HepG2 (cell line): ENCODE results near the gene ACSF3. TPM values are rescaled to one million over a fixed set of nuclear protein-coding genes. Genes with fewer than 3 reads are reported as not detected.

Experiments
- CSRNP2 ChIP-seq: sonication (generic); formaldehyde crosslinking; conservative IDR thresholded peaks from 2 replicates; pipeline ENCODE4 v1.8.0; 2022; ENCODE audit warnings: low read depth, missing genetic modification reagents
- IKZF5 ChIP-seq: IDR thresholded peaks from 2 replicates; pipeline ENCODE4 v1.6.1; 2018; ENCODE audit warnings: missing genetic modification reagents, mild to moderate bottlenecking, missing compliant biosample characterization
- JUND ChIP-seq: sonication (generic); formaldehyde crosslinking; IDR thresholded peaks from 2 replicates; pipeline ENCODE4 v1.8.0; 2022; ENCODE audit warnings: mild to moderate bottlenecking, missing genetic modification reagents
- MAF1 ChIP-seq: sonication (generic); formaldehyde crosslinking; IDR thresholded peaks from 2 replicates; pipeline ENCODE4 v1.5.0; 2020; ENCODE audit warnings: missing genetic modification reagents, borderline replicate concordance
- NFIC ChIP-seq: IDR thresholded peaks from 2 replicates; pipeline ENCODE4 v1.6.1; 2012; ENCODE audit warnings: mild to moderate bottlenecking, low read length, inconsistent platforms
- NONO ChIP-seq, 2 experiments: fragments of 450-650 bp in 1 of 2; sonication (generic) in 1 of 2; formaldehyde crosslinking in 1 of 2; IDR thresholded peaks in 1 of 2; conservative IDR thresholded peaks in 1 of 2; 2 replicates each; pipeline versions ENCODE4 v1.6.1 to v1.8.0; 2017 to 2022; ENCODE audit warnings: mild to moderate bottlenecking in 1 of 2, missing genetic modification reagents in 1 of 2, moderate library complexity in 1 of 2
- ZBTB1 ChIP-seq: sonication (generic); formaldehyde crosslinking; IDR thresholded peaks from 2 replicates; pipeline ENCODE4 v1.4.0; 2020; ENCODE audit warnings: missing genetic modification reagents, borderline replicate concordance
- ZFP41 ChIP-seq: sonication (generic); formaldehyde crosslinking; IDR thresholded peaks from 2 replicates; pipeline ENCODE4 v1.4.0; 2020; ENCODE audit warnings: mild to moderate bottlenecking, missing genetic modification reagents, borderline replicate concordance
- ZNF33B ChIP-seq: sonication (generic); formaldehyde crosslinking; IDR thresholded peaks from 2 replicates; pipeline ENCODE4 v1.5.1; 2020; ENCODE audit warnings: mild to moderate bottlenecking, missing genetic modification reagents
- ZNF558 ChIP-seq: sonication (generic); formaldehyde crosslinking; IDR thresholded peaks from 2 replicates; pipeline ENCODE4 v1.9.0; 2022; ENCODE audit warnings: mild to moderate bottlenecking, missing genetic modification reagents, borderline replicate concordance
- ZNF572 ChIP-seq: sonication (generic); formaldehyde crosslinking; IDR thresholded peaks from 2 replicates; pipeline ENCODE4 v1.5.1; 2020; ENCODE audit warnings: mild to moderate bottlenecking, missing genetic modification reagents
- ZNF788 ChIP-seq: sonication (generic); formaldehyde crosslinking; IDR thresholded peaks from 2 replicates; pipeline ENCODE4 v1.5.0; 2020; ENCODE audit warnings: mild to moderate bottlenecking, missing genetic modification reagents, borderline replicate concordance
- ZNF839 ChIP-seq: sonication (generic); formaldehyde crosslinking; IDR thresholded peaks from 2 replicates; pipeline ENCODE4 v1.4.0; 2020; ENCODE audit warnings: missing genetic modification reagents, mild to moderate bottlenecking, borderline replicate concordance
- ZSCAN31 ChIP-seq: sonication (generic); formaldehyde crosslinking; IDR thresholded peaks from 2 replicates; pipeline ENCODE4 v1.5.0; 2020; ENCODE audit warnings: low read depth, mild to moderate bottlenecking, missing genetic modification reagents
- ZSCAN9 ChIP-seq: IDR thresholded peaks from 2 replicates; pipeline ENCODE4 v1.6.1; 2016; ENCODE audit warnings: borderline replicate concordance
- polyA plus RNA-seq, 8 experiments: library from polyadenylated mRNA; depleted of rRNA in 3 of 8; stranded (reverse) in 7 of 8; unstranded in 1 of 8; fragments of >200 nt; fragmentation: Illumina TruSeq in 4 of 8; extraction: Trizol in 4 of 8; gene quantifications; 2 replicates each; pipeline versions ENCODE4 v1.2.1 to v1.2.3, GENCODE V29; 2011 to 2016; ENCODE audit warnings: low read depth in 4 of 8, missing spikeins in 1 of 8, mixed read lengths in 1 of 8; ENCODE audit not compliant: insufficient read depth in 1 of 8
- total RNA-seq, 5 experiments: library from RNA; depleted of rRNA; stranded (reverse); fragments of >200 nt; fragmentation: Illumina TruSeq; extraction: Trizol; gene quantifications; 2 replicates each; pipeline ENCODE4 v1.2.3, GENCODE V29; 2016; ENCODE audit warnings: low read depth in 1 of 5
- TF ChIP-seq, protein P1 (sequence below): sonication (generic); formaldehyde crosslinking; IDR thresholded peaks from 2 replicates; pipeline ENCODE4 v1.5.1; 2020; ENCODE audit warnings: missing genetic modification reagents, mild to moderate bottlenecking, borderline replicate concordance

Gene ACSF3
- total and polyA plus RNA-seq, 2 of the 13 experiments (the other 11 are each of a cell fraction or from before 2014, with no cell fraction given): 14.9 to 30.6 TPM

DNA sequence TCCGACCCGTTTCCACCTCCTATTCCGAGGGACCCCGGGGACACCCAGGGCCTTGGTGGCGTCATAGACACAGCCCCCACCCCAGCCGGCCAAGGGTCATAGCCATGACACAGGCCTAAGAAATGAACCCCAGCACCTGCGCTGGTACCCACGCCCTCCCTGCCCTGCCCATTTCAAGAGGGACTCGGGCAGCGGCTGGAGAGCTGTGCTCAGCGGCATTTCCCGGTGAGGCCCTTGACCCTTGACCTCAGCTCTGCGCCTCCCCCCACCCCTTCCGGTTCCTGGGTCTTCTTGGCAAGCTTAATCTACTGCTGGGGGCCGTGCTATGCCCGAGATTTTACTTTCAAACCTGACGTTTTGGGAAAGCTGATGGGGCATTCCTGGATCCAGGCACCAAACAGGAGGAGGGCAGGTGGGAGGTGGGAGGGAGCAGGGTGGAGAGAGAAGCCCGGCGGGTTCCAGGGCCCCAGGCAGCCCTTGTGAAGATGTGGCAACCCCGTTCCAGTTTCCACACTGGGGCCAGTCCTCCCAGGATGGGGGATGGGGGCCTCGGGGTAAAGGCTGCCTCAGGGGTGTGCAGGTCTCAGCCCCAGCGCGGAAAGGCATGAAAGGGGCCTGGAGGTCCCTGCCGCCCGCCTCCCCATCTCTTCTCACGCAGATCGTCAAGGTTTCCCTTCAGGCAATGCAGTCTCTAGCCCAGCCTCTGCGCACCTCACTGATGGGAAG is 106.6 kb downstream of the ACSF3 start, which contains the start of gene SLC22A31 (continued):
- TF ChIP-seq ZBTB1 (CRISPR knock-in tag) (no peak), ZNF788 (CRISPR knock-in tag) (no peak), ZNF33B (CRISPR knock-in tag) (no peak), JUND (CRISPR knock-in tag) (no peak), ZSCAN9 (CRISPR knock-in tag) (no peak), ZSCAN31 (CRISPR knock-in tag) (peak; percentile 23; the same call in 1 of the 2 replicates), ZNF572 (CRISPR knock-in tag) (0 out of 2 replicates have a peak, but pooled peaks have one; percentile 19), CSRNP2 (CRISPR knock-in tag) (no peak), NONO (IDR thresholded peaks at IDR 0.05) (no peak), NONO (CRISPR knock-in tag; conservative IDR thresholded peaks at IDR 0.05) (no peak), ZFP41 (CRISPR knock-in tag) (0 out of 2 replicates have a peak, but pooled peaks have one; percentile 56), MAF1 (CRISPR knock-in tag) (no peak), IKZF5 (CRISPR knock-in tag) (peak; percentile 15; the same call in 1 of the 2 replicates), ZNF558 (CRISPR knock-in tag) (no peak), ZNF839 (CRISPR knock-in tag) (peak; percentile 70; the same call in 1 of the 2 replicates), NFIC (no peak)
- TF ChIP-seq, protein P1, sequence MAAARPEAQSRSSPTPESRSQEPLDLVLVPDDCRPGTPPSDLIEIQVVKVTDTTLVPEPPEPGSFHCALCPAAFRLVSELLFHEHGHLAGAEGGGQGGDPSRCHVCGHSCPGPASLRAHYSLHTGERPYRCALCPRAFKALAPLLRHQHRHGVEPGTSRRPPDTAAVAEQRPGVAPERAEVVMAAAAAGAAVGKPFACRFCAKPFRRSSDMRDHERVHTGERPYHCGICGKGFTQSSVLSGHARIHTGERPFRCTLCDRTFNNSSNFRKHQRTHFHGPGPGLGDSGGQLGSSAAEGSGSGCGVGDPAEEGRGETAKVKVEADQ (CRISPR knock-in tag): no peak
